HEK293 (cell line): Measurements from ENCODE around the gene ZNF536.

Experiments used
- CTCF ChIA-PET: fragments of 350-600 bp; formaldehyde crosslinking; extraction: SDS; loops from one replicate; lab custom pipeline; 2021; ENCODE audit warnings: antibody characterized with exemption; lab: Yijun Ruan, JAX
- POLR2A ChIA-PET: fragments of 300-600 bp; formaldehyde crosslinking; extraction: SDS; loops from one replicate; lab custom pipeline; 2020; ENCODE audit warnings: antibody characterized with exemption, inconsistent platforms; lab: Yijun Ruan, JAX
- H3K27ac ChIP-seq: fragments of 200-500 bp; sonication (Bioruptor generic); 2 replicates; pipeline ENCODE4 v1.5.1; 2014; ENCODE audit warnings: low read depth, low read length, control low read depth, inconsistent platforms; ENCODE audit errors: extremely low read depth
- H3K36me3 ChIP-seq, 2 experiments: fragments of 200-500 bp in 1 of 2; sonication (Bioruptor generic) in 1 of 2; 1 replicate in 1 of 2; 2 replicates in 1 of 2; pipeline ENCODE4 v1.5.1; 2014 to 2017; ENCODE audit warnings: inconsistent platforms in 2 of 2, low read length in 2 of 2; ENCODE audit not compliant: control insufficient read depth in 2 of 2, insufficient read depth in 1 of 2
- H3K4me1 ChIP-seq: fragments of 200-500 bp; sonication (Bioruptor generic); 2 replicates; pipeline ENCODE4 v1.5.1; 2014; ENCODE audit warnings: mild to moderate bottlenecking, low read length, inconsistent platforms; ENCODE audit not compliant: control insufficient read depth, insufficient read depth
- H3K4me3 ChIP-seq: 2 replicates; pipeline ENCODE4 v1.5.1; 2011; ENCODE audit warnings: low read depth, mild to moderate bottlenecking, control low read depth, low read length, moderate library complexity
- H3K9me3 ChIP-seq: fragments of 200-500 bp; sonication (Bioruptor generic); 2 replicates; pipeline ENCODE4 v1.5.1; 2014; ENCODE audit warnings: low read depth, low read length, inconsistent platforms; ENCODE audit not compliant: control insufficient read depth, insufficient read depth
- GLIS2 ChIP-seq: fragments of 450-650 bp; formaldehyde crosslinking; IDR thresholded peaks from 2 replicates; pipeline ENCODE4 v1.5.1; 2016; ENCODE audit warnings: missing biosample characterization, missing genetic modification characterization
- IKZF3 ChIP-seq: fragments of 450-650 bp; IDR thresholded peaks from 2 replicates; pipeline ENCODE4 v1.5.0; 2018; ENCODE audit warnings: missing biosample characterization, mild to moderate bottlenecking, missing genetic modification characterization, moderate library complexity
- KLF10 ChIP-seq: fragments of 450-650 bp; IDR thresholded peaks from 2 replicates; pipeline ENCODE4 v1.5.1; 2018; ENCODE audit warnings: missing biosample characterization, mild to moderate bottlenecking, missing genetic modification characterization
- KLF8 ChIP-seq: fragments of 450-650 bp; formaldehyde crosslinking; IDR thresholded peaks from 2 replicates; pipeline ENCODE4 v1.5.1; 2016; ENCODE audit warnings: missing biosample characterization, missing genetic modification characterization
- KLF9 ChIP-seq: fragments of 450-650 bp; formaldehyde crosslinking; IDR thresholded peaks from 2 replicates; pipeline ENCODE4 v1.5.1; 2016; ENCODE audit warnings: missing biosample characterization, missing genetic modification characterization, low read depth
- PRDM4 ChIP-seq: fragments of 450-650 bp; formaldehyde crosslinking; IDR thresholded peaks from 2 replicates; pipeline ENCODE4 v1.5.1; 2017; ENCODE audit warnings: missing biosample characterization, missing genetic modification characterization
- PRDM6 ChIP-seq: fragments of 450-650 bp; formaldehyde crosslinking; IDR thresholded peaks from 2 replicates; pipeline ENCODE4 v1.5.1; 2017; ENCODE audit warnings: missing biosample characterization, missing genetic modification characterization
- SP7 ChIP-seq: fragments of 450-650 bp; formaldehyde crosslinking; IDR thresholded peaks from 2 replicates; pipeline ENCODE4 v1.5.1; 2016; ENCODE audit warnings: missing biosample characterization, missing genetic modification characterization
- TRIM28 ChIP-seq: IDR thresholded peaks from 2 replicates; pipeline ENCODE4 v1.6.1; 2011; ENCODE audit warnings: low read length, control low read depth, borderline replicate concordance
- ZBTB10 ChIP-seq: fragments of 450-650 bp; formaldehyde crosslinking; IDR thresholded peaks from 2 replicates; pipeline ENCODE4 v1.5.1; 2016; ENCODE audit warnings: missing biosample characterization, missing genetic modification characterization
- ZBTB6 ChIP-seq: fragments of 450-650 bp; formaldehyde crosslinking; IDR thresholded peaks from 2 replicates; pipeline ENCODE4 v1.5.1; 2017; ENCODE audit warnings: missing biosample characterization, missing genetic modification characterization
- ZFP3 ChIP-seq: fragments of 450-650 bp; formaldehyde crosslinking; IDR thresholded peaks from 2 replicates; pipeline ENCODE4 v1.5.1; 2016; ENCODE audit warnings: low read depth, missing biosample characterization, missing genetic modification characterization
- ZFP41 ChIP-seq: fragments of 450-650 bp; formaldehyde crosslinking; IDR thresholded peaks from 2 replicates; pipeline ENCODE4 v1.5.1; 2016; ENCODE audit warnings: missing biosample characterization, missing genetic modification characterization, borderline replicate concordance
- ZNF266 ChIP-seq: fragments of 450-650 bp; formaldehyde crosslinking; IDR thresholded peaks from 2 replicates; pipeline ENCODE4 v1.5.1; 2016; ENCODE audit warnings: missing biosample characterization, missing genetic modification characterization, low read depth
- ZNF404 ChIP-seq: fragments of 450-650 bp; formaldehyde crosslinking; IDR thresholded peaks from 2 replicates; pipeline ENCODE4 v1.5.1; 2017; ENCODE audit warnings: missing biosample characterization, missing genetic modification characterization
- ZNF501 ChIP-seq: fragments of 450-650 bp; formaldehyde crosslinking; IDR thresholded peaks from 2 replicates; pipeline ENCODE4 v1.5.1; 2016; ENCODE audit warnings: missing biosample characterization, missing genetic modification characterization
- ZNF530 ChIP-seq: fragments of 450-650 bp; formaldehyde crosslinking; IDR thresholded peaks from 2 replicates; pipeline ENCODE4 v1.5.1; 2016; ENCODE audit warnings: low read depth, missing biosample characterization, missing genetic modification characterization
- ZNF580 ChIP-seq: fragments of 450-650 bp; formaldehyde crosslinking; IDR thresholded peaks from 2 replicates; pipeline ENCODE4 v1.5.1; 2016; ENCODE audit warnings: missing biosample characterization, missing genetic modification characterization
- ZNF585B ChIP-seq: fragments of 450-650 bp; formaldehyde crosslinking; IDR thresholded peaks from 2 replicates; pipeline ENCODE4 v1.5.1; 2016; ENCODE audit warnings: missing biosample characterization, missing genetic modification characterization
- ZNF639 ChIP-seq: fragments of 450-650 bp; formaldehyde crosslinking; IDR thresholded peaks from 2 replicates; pipeline ENCODE4 v1.5.1; 2016; ENCODE audit warnings: missing biosample characterization, missing genetic modification characterization
- ZNF660 ChIP-seq: fragments of 450-650 bp; IDR thresholded peaks from 2 replicates; pipeline ENCODE4 v1.5.1; 2018; ENCODE audit warnings: missing biosample characterization, mild to moderate bottlenecking, missing genetic modification characterization
- ZNF768 ChIP-seq: fragments of 450-650 bp; formaldehyde crosslinking; IDR thresholded peaks from 2 replicates; pipeline ENCODE4 v1.5.1; 2018; ENCODE audit warnings: missing biosample characterization, mild to moderate bottlenecking, missing genetic modification characterization
- ZNF792 ChIP-seq: fragments of 450-650 bp; formaldehyde crosslinking; IDR thresholded peaks from 2 replicates; pipeline ENCODE4 v1.5.1; 2016; ENCODE audit warnings: missing biosample characterization, missing genetic modification characterization
- ZSCAN16 ChIP-seq: fragments of 450-650 bp; formaldehyde crosslinking; IDR thresholded peaks from 2 replicates; pipeline ENCODE4 v1.5.1; 2016; ENCODE audit warnings: missing biosample characterization, missing genetic modification characterization
- ZSCAN4 ChIP-seq: fragments of 450-650 bp; formaldehyde crosslinking; IDR thresholded peaks from 2 replicates; pipeline ENCODE4 v1.5.1; 2017; ENCODE audit warnings: missing biosample characterization, missing genetic modification characterization

The ZNF536 gene

GRCh38 chr19:30341611-30342201 is 30.5 kb upstream of the ZNF536 start:
- Histone ChIP-seq H3K27ac (peak overlapping the region; percentile 51; the same call in 1 of the 2 replicates), H3K4me1 (peaks cover 29% of the 10 kb centered on the region), H3K9me3 (no peaks in the 10 kb centered on the region; the same call in 1 of the 2 replicates), H3K36me3 (no peaks in the 10 kb centered on the region), H3K4me3 (no peak overlapping the region)
- ChIA-PET POLR2A (no interaction called here), CTCF (interaction anchor here (0.6 to 1.2 kb wide), 3 partner anchors 10 to 348 kb away, joined by 3 read pairs; no protein-coding TSS in a partner anchor)
- no peak for TF ChIP-seq GLIS2 (tag by site-specific recombination)
- TF ChIP-seq ZNF501 (tag by site-specific recombination): no peak
- peak; percentile 74 for TF ChIP-seq PRDM6 (tag by site-specific recombination)
- TF ChIP-seq ZBTB10 (tag by site-specific recombination): no peak
- no peak for TF ChIP-seq ZSCAN16 (tag by site-specific recombination)
- no peak for TF ChIP-seq ZNF639
- peak; percentile 88 for TF ChIP-seq PRDM4
- TF ChIP-seq ZFP41 (tag by site-specific recombination): no peak
- TF ChIP-seq SP7 (tag by site-specific recombination): no peak
- TF ChIP-seq IKZF3: peak; percentile 75
- no peak for TF ChIP-seq ZNF404 (tag by site-specific recombination)

GRCh38 chr19:30342901-30343300 is 29.3 kb upstream of the ZNF536 start:
- Histone ChIP-seq H3K9me3 (no peaks in the 10 kb centered on the region; the same call in 1 of the 2 replicates), H3K4me3 (no peak overlapping the region), H3K36me3 (no peaks in the 10 kb centered on the region), H3K27ac (no peak overlapping the region), H3K4me1 (peaks cover 29% of the 10 kb centered on the region)
- CTCF ChIA-PET: no interaction called here
- POLR2A ChIA-PET: no interaction called here
- no peak for TF ChIP-seq ZSCAN4 (tag by site-specific recombination)
- no peak for TF ChIP-seq ZFP3 (tag by site-specific recombination)
- no peak for TF ChIP-seq TRIM28
- TF ChIP-seq ZNF768 (tag by site-specific recombination): no peak
- TF ChIP-seq ZNF792 (tag by site-specific recombination): no peak
- TF ChIP-seq ZBTB6: no peak
- no peak for TF ChIP-seq KLF9
- no peak for TF ChIP-seq ZNF585B (tag by site-specific recombination)
- no peak for TF ChIP-seq ZNF266 (tag by site-specific recombination)
- no peak for TF ChIP-seq ZNF580
- no peak for TF ChIP-seq ZNF660 (tag by site-specific recombination)
- TF ChIP-seq KLF10 (tag by site-specific recombination): no peak
- TF ChIP-seq KLF8: no peak
- TF ChIP-seq ZNF530 (tag by site-specific recombination): no peak
